Measurements from ENCODE around the gene OPA3.
"Not testable (repeated sequence)": the region's sequence is repeated elsewhere in the genome, so short reads cannot be mapped to it uniquely, and the experiment has no call there.

The OPA3 gene
- total RNA-seq: 15.0 to 27.0 reads per million in 2 donors

DNA sequence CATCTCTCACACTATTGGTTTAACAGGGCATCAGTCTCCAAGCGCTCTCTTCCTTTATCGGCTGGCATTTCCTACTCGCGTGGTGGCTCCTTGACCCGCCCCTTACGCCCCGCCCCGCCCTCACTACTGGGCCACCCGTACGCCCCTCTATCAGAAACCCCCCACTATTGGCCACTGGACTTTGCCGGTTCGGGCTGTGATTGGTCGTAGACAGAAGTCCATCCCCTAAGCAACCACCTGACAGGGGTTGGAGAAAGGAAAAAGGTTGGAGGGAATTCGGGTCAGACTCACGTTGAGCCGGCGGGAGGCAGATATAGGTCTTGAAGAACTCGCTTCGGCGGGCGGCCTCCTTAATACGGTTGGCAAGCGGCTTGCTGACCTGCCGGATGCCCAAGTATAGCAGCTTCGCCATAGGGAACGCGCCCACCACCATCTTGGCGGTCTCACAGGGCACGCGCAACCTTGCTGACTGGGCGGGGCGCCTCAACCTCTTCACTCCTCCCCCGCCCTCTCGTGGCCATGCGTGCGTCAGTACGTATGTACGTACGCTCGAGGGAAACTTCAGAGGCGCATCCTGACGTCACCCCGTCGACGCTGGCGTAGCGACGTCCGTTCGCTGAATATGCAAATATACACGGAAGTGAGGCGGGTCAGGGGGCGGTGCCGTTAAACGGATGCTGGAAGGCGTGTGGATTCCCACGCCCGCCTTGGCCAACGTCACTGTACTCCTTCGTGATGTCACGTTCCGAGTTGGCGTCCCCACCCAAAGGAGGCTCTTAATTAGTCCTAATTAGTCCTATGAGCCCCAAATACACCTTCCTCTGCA lies at the start of gene OPA3:
OPA3 (minus strand) TSS at position 471 of the 826 bp plus-strand sequence; CDS start at position 433, 38 bp downstream.
- DNase-seq: peak; percentile 96

DNA sequence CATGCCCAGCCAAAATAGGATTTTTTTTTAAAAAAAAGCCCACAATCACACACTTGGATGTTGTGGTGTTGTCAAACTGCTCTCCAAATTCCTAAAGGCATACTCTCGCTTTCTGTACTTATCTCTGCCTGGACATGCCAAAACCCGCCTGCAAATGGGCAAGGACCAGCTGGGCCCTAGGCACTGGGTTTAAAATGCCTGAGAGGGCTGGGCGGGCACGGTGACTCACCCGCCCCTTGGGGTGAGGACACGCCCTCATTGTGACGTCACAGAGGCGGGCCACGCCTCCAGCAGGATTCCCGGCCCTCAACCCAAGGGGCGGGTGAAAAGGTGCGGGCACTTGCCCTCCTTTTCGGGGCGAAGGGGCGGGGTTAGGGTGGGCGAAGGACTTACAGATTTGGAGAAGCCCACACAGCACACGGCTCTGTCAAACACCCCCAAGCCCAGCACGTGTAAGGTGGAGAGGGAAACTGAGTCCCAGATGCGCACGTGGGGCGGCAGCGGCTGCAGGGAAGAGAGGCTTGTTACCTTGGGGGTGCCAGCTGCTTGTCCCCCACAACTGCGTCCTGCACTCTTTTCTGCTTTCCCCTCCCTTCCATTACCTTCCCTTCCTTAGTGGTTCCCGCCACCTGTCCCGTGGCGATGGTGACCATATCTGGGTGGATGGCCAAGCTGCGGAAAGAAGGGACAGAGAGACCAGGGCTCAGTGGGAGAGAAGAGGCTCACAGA lies 48.0 kb upstream of the OPA3 start:
- DNase-seq: peak; percentile 25

DNA sequence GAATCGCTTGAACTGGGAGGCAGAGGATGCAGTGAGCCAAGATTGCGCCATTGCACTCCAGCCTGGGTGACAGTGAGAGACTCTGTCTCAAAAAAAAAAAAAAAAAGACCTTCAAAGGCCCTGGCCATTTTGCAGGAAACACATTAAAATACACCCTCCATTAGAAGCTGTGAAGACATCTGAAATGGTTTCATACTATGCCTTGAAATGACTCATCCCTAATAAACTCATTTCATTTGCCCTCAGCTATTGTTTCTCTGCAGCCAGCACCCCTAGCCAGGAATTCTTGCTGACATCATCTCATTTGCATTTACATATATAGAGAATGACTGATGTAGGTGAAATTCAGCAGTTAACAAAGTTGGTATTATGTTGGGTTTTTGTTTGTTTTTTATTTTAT lies 45.9 kb upstream of the OPA3 start:
- DNase-seq: no peak

DNA sequence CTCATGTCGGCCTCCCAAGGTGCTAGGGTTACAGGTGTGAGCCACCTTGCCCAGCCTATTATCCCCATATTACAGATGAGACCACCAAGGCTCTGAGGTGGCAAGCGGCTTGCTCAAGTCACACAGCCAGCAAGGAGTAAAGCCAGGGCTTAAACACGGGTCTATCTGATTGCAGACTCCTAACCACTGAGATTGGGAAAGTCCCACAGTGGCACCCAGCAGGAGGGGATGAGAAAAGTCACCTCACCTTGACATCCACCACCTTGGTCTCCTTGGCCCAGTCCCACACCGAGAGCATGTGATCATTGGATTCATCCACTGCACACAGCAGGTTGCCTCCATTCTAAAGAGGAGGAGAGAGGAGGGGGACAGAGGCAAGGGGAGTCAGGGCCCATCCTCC lies 45.1 kb upstream of the OPA3 start:
- DNase-seq: no peak

DNA sequence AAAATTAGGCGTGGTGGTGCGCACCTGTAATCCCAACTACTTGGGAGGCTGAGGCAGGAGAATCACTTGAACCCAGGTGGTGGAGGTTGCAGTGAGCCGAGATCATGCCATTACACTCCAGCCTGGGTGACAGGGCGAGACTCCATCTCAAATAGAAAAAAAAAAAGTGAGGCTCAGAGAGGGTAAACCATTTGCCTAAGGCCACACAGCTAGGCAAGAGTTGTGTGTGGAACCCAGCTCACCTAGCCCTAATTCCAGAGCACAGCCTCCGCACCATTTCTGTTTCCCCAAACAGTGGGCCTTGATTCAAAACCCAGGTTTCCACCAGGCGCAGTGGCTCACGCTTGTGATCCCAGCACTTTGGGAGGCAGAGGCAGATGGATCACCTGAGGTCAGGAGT lies 43.6 kb upstream of the OPA3 start:
- DNase-seq: not testable (repeated sequence)

DNA sequence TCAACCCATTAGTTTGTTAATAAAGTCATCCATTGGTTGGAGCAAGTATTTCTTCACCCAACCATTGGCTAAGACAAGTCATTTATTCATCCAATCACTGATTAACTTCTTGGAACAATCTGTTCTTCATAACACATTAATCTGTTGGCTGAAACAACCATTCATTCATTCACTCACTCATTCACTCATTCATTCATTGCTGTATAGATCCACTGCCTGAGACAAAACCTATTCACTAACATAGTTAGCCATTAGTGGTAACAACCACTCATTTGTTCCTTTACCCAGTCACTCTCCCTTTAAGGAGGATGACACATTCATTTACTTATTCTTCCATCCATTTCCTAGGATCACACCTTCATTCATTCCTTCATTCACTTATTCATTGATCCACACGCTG lies 39.4 kb upstream of the OPA3 start:
- DNase-seq: no peak

DNA sequence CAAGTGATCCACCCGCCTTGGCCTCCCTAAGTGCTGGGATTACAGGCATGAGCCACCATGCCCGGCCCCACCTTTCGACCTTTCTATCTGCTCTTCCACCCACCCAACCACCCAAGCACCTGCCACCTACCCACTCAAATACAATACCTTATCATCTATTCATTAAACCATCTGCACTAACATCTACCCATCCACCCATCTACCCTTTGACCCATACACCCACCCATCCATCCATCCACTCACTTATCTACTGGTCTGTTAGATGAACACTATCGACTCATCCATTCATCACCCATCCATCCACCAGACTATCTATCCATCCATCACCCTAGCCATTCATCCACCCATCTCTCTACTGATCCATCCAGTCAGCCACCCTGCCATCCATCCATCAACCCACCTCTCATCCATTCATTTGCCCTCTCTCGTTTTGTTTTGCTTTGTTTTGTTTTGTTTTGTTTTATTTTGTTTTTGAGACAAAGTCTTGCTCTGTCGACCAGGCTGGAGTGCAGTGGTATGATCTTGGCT lies 37.4 kb upstream of the OPA3 start:
- no peak for DNase-seq

DNA sequence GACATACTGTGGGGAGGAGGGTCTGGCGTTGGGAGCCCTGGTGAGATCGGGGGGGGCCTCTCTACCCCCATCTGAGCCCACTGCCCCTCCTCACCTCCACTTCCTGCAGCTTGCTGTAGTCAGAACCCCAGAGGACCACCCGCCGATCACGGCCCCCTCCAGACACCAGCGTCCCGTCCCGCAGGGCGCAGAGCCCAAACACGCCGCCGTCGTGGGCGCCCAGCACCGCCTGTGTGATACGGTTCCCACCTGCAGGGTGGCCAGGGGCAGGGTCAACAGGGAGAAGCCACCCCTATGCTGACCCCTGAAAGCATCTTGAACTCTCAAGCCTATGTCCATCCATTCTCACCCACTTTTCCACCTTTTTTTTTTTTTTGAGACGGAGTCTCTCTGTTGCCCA lies 36.8 kb upstream of the OPA3 start:
- DNase-seq: no peak

DNA sequence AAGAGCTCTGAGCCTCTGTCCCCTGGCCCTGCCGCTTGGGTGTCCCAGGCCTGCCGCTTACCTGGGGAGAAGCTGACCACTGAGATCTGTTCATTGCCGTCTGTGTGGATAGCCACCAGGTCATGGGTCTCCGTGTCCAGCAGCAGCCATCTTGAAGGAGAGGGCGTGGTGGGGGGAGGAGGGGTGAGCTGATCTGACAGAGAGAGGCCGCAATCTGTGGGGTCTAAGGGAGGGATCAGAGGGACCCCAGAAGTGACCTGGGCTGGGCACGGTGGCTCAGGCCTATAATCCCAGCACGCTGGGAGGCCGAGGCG lies 32.1 kb upstream of the OPA3 start:
- no peak for DNase-seq

DNA sequence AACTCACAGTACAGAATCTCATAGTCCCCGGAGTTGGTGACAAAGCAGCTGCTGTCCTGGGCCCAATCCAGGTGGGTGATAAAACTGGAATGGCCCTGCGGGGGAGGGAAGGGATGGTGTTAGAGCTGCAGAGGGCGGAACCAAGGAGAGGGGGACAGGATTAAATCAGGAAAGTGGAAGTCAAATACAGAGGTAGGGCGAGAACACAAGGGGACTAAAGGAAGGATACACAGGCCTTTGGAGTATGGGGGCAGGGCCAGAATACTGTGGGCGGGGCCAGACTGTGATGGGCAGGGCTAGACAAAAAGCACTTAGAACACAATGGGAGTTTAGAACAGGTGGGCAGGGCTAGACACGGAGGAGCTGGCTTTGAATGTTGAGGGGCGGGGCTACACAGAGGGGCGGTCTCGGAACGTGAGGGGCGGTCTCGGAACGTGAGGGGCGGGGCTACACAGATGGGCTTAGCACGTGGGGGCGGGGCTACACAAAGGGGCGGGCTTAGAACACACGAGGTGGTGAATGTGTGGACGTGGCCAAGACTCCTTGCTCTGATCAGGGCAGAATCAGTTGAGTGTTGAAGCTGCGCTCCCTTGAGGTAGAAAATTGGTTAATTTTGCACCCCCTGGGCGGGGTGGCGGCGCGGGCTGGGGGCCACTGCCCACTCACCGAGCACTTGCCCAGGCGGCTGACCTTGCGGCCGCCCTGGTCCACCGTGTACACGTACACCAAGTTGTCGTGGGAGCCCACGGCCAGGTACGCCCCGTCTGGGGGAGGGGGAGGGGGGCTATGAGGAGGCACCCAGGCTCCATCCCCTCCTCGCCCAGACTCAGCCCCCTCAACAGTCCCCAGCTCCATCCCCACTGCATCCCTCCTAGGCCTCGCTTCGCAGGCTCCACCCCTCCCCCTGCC lies 31.4 kb upstream of the OPA3 start:
- DNase-seq: peak; percentile 68

DNA sequence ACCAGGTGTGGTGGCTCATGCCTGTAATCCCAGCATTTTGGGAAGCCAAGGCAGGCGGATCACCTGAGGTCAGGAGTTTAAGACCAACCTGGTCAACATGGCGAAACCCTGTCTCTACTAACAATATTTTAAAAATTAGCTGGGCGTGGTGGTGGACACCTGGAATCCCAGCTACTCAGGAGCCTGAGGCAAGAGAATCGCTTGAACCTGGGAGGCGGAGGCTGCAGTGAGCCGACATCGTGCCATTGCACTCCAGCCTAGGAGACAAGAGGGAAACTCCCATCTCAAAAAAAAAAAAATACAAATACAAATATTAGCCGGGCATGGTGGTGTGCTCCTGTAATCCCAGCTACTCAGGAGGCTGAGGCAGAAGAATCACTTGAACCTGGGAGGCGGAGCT lies 30.5 kb upstream of the OPA3 start:
- DNase-seq: not testable (repeated sequence)

DNA sequence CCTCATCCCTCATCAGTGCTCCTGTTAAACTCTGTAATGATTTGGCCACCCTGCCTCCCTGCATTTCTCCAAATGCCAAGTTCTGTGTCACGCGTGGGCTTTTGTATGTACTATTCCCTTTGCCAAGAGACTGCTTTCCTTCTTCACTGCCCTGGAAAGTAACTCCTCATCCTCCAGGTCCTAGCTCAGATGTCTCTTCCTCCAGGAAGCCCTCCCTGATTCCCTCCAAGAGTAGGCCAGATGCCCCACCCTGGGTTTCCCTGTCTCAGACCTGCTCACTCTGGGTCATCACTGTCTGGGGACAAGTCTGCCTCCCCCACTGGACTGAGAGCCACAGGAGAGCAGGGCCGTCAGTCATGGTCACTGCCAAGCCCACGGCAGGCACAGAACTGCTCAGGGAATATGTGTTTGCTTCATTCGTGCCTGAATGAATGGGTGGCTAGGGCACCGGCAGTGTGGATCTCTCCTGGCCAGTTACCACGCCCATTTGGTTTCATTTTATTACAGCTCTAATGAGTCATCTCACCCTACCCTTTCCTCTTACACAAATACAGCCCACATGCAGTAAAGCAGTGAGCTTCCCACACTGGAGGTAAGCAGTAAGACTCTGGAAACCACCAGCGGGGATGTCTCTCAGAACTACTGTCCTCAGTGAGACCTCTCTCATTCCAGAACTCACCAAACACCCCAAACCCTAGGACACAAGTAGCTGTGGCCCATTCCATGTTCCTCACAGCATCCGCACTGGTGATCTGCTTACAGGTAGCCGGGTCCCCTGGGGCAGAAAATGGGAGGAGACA lies 29.5 kb upstream of the OPA3 start:
- DNase-seq: no peak

DNA sequence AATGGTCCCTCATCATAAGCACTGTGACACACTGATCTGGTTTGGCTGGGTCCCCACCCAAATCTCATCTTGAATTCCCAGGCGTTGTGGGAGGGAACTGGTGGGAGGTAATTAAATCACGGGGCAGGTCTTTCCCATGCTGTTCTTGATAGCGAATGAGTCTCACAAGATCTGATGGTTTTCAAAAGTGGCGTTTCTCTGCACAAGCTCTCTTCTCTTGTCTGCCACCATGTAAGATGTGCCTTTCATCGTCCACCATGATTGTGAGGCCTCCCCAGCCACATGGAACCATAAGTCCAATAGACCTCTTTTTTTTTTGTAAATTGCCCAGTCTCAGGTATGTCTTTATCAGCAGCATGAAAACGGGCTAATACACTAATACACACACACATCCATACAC lies 24.3 kb upstream of the OPA3 start:
- no peak for DNase-seq

DNA sequence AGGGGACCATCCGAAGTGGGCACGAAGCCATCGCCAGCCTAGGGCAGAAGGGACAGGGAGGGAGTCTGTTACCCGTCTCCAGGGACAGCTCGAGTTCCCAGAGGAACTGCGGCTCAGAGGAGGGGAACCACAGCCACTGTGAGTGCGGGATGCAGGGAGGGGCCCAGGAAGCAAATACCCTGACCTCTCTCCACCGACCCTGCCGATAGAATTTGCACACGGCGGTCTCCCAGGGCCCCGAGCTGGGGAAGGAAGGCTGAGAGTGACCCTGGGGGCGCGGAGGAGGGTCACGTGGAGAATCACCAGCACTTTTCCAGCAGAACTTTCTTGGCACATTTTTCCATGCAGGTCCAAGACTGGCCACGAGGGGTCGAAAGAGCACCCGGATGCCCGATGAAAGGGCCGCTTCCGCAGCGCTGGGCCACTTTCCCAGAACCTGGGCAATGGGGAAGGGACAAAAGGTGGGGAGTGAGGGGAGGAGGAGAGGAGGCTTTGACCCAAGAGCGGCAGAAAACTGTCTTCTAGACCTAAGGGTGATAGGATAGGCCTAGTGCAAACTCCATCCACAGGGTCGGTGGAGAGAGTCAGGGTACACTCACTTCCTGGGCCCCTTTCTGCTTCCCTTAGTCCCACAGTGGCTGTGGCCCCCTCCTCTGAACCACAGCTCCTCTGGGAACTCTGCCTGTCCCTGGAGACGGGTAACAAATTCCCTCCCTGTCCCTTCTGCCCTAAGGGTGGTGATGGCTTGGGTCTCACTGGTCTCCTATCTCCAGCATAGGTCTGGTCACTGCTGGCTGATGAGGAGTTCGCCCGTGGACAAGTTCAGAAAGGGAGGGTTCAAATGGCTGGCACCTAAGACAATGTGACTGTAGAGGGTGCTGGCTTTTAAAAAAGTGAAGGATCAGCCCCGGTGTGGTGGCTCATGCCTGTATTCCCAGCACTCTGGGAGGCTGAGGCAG lies 22.7 kb upstream of the OPA3 start:
- peak; percentile 33 for DNase-seq

DNA sequence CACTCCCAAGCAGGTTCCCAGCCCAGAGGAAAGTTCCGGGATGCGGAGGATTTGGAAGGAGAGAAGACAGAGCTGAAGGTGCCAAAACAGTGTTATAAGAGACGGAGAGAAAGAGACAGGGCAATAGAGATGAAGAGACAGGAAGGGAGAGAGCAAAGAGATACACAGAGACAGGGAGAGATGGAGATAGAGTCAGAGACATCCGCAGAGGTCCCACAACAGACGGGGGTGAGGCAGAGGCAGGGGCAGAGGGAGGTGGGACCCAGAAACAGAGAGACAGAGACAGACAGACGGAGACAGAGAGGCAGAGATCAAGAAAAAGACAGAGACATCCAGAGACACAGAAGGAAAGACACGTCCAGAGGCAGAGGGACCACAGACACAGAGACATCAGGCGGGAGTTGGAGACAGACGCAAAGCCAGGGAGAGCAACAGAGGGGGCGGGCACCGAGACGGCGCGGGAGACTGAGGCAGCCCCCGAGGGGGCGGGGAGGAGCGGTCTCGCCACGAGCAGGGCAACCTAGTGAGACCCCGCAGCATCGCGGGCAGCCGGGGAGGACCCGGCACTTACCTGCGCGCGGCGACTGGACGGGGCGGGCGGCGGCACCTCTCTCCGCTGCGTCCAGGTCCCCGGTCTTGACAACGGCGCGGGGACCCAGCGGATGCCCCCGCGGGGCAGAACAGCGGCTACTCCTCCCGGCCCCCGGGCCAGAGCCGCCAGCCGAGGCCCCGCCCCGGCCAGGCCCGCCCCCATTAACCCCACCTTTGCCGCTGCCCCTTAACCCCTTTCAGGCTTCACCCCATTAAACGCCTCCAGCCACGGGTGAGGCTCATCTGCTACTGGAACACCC lies 17.1 kb upstream of the OPA3 start, which contains the start of gene GPR4:
GPR4 (minus strand) TSS at position 689 of the 851 bp plus-strand sequence. CDS start 10,346 bp downstream, outside the sequence.
- DNase-seq: no peak

DNA sequence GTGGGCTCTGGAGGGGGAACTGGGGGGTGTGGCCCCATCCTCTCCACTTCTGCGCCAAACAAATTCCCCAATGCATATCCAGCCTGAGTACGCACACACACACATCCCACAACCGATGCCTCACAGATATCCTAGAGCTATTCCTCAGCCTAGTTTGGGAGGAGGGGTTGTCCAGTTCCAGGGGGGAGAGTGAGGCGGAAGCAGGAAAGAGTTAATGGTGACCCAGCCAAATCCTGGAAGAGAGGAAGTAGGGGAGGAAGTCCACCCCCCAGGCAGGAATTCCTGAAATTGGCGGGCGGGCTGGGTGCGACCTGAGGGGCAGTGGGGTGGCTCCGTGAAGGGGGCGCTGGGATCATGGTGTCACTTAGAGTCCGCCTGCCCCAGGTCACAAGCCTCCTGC lies 16.5 kb upstream of the OPA3 start:
- no peak for DNase-seq

DNA sequence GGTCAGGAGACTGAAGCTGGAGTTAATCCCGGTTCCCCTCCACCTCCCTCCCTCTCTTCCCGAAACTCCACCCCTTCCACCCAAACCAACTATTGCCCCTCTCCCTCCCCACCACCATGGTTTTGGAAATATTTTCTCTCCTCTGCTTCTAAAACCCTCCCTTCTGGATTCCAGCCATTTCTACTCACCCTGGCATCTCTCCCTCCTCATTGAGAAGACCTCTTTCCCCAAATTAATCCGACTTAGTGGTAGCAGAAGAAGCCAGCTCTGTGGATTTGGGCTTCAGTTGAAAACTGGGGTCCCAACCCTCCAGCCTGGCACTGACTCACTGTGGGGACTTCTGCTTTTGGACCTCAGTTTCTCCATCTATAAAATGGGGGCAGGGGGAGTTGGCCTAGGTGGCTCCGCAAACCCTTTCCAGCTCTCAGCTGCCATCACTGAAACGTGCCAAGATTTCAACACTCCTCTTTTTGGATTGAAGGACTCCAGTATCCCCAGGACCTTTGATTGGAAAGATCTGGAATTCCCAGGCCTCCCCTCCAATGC lies 15.8 kb upstream of the OPA3 start:
- DNase-seq: no peak

DNA sequence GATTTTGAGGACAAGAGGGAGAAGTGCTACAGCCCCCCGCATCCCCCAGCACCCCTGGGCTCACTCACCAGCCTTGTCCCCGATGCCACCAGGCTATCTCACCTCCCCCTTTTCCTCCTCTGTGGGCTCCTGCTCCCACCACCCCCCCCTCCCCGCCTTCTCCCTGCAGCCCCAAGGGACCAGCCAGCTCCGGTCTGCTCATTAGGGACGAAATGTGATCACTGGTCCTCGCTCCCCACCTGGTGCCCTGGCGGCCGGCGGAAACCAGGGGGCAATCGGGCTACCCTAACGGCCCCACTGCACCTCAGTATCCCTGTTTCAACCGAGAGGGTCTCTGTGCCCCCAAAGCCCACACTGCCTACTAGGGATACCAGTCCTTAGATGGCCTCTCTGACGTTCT lies 14.7 kb upstream of the OPA3 start:
- no peak for DNase-seq

DNA sequence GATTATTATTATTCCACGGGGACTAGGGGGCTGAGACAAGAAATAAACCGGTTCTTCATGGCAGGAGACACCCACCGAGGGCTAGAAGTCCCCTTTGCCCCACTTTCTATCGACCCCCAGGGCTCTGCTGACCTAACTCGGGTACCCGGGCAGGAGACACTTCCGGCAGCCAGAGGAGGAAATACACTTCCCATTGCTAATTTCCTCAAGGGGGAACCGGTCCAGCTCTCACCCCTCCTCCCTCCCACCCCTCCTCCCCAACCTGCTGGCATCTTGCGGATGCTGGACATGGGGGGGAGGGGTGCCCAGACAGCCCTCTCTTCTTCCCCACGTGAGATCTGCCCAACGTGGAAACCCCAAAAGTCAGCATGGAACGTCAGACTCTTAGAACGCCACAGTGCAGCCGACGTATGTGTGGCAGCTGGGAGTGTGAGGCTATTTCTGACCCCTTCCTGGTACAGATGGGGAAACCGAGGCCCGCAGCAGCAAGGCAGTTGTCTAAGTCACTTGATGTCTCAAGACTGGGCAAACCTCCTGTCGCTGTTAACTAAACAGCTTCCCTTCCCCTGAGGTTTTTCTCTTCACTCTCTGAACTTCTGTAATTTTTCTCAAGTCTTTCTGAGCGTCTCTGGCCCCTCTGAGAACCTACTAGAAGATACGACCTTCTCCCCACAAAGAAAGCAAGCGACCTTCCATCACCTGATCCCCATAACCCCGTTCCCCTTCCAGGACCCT lies 13.8 kb upstream of the OPA3 start:
- no peak for DNase-seq

All from T-helper 9 cell (primary cell).